Esophagus squamous epithelium (tissue), 5 donors: ENCODE data around the gene AHCTF1. TPM values are rescaled to one million over a fixed set of nuclear protein-coding genes. Genes with fewer than 3 reads are reported as not detected.

ENCODE experiments used
- DNase-seq: peaks from one replicate; lab custom pipeline; 2025; lab: John Stamatoyannopoulos, UW
- H3K27ac ChIP-seq, 4 donors: fragments of 200-600 bp; sonication (generic); one replicate each; pipeline ENCODE4 v1.5.1; 2016 to 2019; ENCODE audit warnings: mild to moderate bottlenecking in 1 of 4
- H3K27me3 ChIP-seq, 4 donors: fragments of 200-600 bp; sonication (generic); 1 replicate in 3 of 4; 2 replicates in 1 of 4; pipeline versions ENCODE4 v1.5.1 to v1.6.0; 2017 to 2021; ENCODE audit warnings: antibody characterized with exemption in 1 of 4
- H3K36me3 ChIP-seq, 3 donors: fragments of 200-600 bp; sonication (generic); one replicate each; pipeline ENCODE4 v1.5.1; 2016 to 2019
- H3K4me1 ChIP-seq, 3 donors: fragments of 200-600 bp; sonication (generic); one replicate each; pipeline ENCODE4 v1.5.1; 2017 to 2019
- H3K4me3 ChIP-seq, 4 donors: fragments of 200-600 bp; sonication (generic); 1 replicate in 3 of 4; 2 replicates in 1 of 4; pipeline ENCODE4 v1.5.1; 2016 to 2019; ENCODE audit warnings: mild to moderate bottlenecking in 2 of 4, moderate library complexity in 1 of 4
- H3K9me3 ChIP-seq, 3 donors: fragments of 200-600 bp; sonication (generic); one replicate each; pipeline ENCODE4 v1.5.1; 2016 to 2019
- POLR2A ChIP-seq, 4 donors: fragments of 450-650 bp; IDR thresholded peaks; one replicate each; pipeline ENCODE4 v1.6.1; 2017; ENCODE audit warnings: antibody characterized with exemption in 4 of 4, mild to moderate bottlenecking in 4 of 4, moderate library complexity in 3 of 4
- WGBS, 2 donors: methylation state at CpG; one replicate each; pipeline ENCODE4 v1.1.5; 2018; 5-methylcytosine and 5-hydroxymethylcytosine counted together
- intact Hi-C: fragments of 100-400 bp; cut with DNase I; formaldehyde crosslinking; loops from one replicate; pipeline ENCODE4 v1.15.0; 2022
- total RNA-seq, 4 donors: library from RNA; depleted of rRNA; stranded (reverse); fragments of >200 nt; gene quantifications; one replicate each; pipeline ENCODE4 v1.1.0, GENCODE V29; 2016
- TF ChIP-seq, protein P1 (sequence below), 6 experiments: fragments of 450-650 bp in 4 of 6; fragments of 200-600 bp in 2 of 6; sonication (generic) in 2 of 6; IDR thresholded peaks; one replicate each; pipeline ENCODE4 v1.5.1; 2016 to 2019; ENCODE audit warnings: antibody characterized with exemption in 6 of 6, mild to moderate bottlenecking in 4 of 6, moderate library complexity in 4 of 6
- donor health status: DM: yes; HTN: yes; CAD: no.

AHCTF1 gene
- total RNA-seq, 4 donors from 2014 or later, result 12.3 to 38.7 (median 29.0) TPM

DNA sequence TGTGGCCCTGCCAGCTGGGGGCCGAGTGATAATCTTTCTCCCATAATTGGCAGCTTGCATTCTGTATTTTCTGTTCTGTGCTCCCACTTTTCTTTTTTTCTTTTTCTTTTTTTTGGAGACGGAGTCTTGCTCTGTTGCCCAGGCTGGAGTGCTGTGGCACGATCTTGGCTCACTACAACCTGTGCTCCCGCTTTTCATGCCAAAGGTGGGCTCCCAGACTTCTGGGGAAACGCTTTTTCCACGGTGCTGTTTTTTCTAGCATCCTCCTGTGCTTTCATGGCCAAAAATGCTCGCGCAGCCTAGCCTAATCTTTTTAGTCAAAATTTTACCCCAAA, 585 bp upstream of the AHCTF1 start:
- intact Hi-C loops, result no loop called here
- peak overlapping the region; percentile 80 to 100 (median 92) for H3K4me3 ChIP-seq
- H3K27ac ChIP-seq, result peak overlapping the region; percentile 96 to 99 (median 98)
- H3K36me3 ChIP-seq, result peaks cover 0 to 15% (median 0%) of the 10 kb centered on the region in 3 donors
- TF ChIP-seq POLR2A (IDR thresholded peaks at IDR 0.05), result no peak
- TF ChIP-seq, protein P1, sequence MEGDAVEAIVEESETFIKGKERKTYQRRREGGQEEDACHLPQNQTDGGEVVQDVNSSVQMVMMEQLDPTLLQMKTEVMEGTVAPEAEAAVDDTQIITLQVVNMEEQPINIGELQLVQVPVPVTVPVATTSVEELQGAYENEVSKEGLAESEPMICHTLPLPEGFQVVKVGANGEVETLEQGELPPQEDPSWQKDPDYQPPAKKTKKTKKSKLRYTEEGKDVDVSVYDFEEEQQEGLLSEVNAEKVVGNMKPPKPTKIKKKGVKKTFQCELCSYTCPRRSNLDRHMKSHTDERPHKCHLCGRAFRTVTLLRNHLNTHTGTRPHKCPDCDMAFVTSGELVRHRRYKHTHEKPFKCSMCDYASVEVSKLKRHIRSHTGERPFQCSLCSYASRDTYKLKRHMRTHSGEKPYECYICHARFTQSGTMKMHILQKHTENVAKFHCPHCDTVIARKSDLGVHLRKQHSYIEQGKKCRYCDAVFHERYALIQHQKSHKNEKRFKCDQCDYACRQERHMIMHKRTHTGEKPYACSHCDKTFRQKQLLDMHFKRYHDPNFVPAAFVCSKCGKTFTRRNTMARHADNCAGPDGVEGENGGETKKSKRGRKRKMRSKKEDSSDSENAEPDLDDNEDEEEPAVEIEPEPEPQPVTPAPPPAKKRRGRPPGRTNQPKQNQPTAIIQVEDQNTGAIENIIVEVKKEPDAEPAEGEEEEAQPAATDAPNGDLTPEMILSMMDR (IDR thresholded peaks at IDR 0.05), result no peak
- no peak for DNase-seq
- no peaks in the 10 kb centered on the region for H3K27me3 ChIP-seq
- 9 to 15% methylated on average over 8 of the region's 8 CpGs for WGBS, 2 donors
- no peaks in the 10 kb centered on the region for H3K9me3 ChIP-seq
- H3K4me1 ChIP-seq, result peaks cover 0 to 43% (median 18%) of the 10 kb centered on the region in 3 donors

GRCh38 chr1:246930830-246931548, 759 bp downstream of the AHCTF1 start:
- no peak for DNase-seq
- TF ChIP-seq, protein P1 (IDR thresholded peaks at IDR 0.05), result no peak
- TF ChIP-seq POLR2A (IDR thresholded peaks at IDR 0.05), result peak in 1 of 4 donors; percentile 16
- Histone ChIP-seq H3K27ac (peak overlapping the region; percentile 96 to 99 (median 98)), H3K9me3 (no peaks in the 10 kb centered on the region), H3K36me3 (peaks cover 0 to 27% (median 0%) of the 10 kb centered on the region in 3 donors), H3K27me3 (no peaks in the 10 kb centered on the region), H3K4me3 (peak overlapping the region; percentile 80 to 100 (median 92)), H3K4me1 (peaks cover 0 to 46% (median 18%) of the 10 kb centered on the region in 3 donors)
- intact Hi-C loops, result no loop called here
- 0 to 3% methylated on average over 5 to 13 of the region's 76 CpGs for WGBS, 2 donors

GRCh38 chr1:246925997-246926626, 5.6 kb downstream of the AHCTF1 start:
- DNase-seq, result no peak
- WGBS, 2 donors, result 91 to 98% methylated on average over 5 to 6 of the region's 6 CpGs
- TF ChIP-seq, protein P1 (IDR thresholded peaks at IDR 0.05), result no peak
- no peak for TF ChIP-seq POLR2A (IDR thresholded peaks at IDR 0.05)
- Histone ChIP-seq H3K27me3 (no peaks in the 10 kb centered on the region), H3K36me3 (peaks cover 0 to 27% (median 0%) of the 10 kb centered on the region in 3 donors), H3K9me3 (no peaks in the 10 kb centered on the region), H3K4me3 (no peak overlapping the region), H3K4me1 (peaks cover 0 to 69% (median 15%) of the 10 kb centered on the region in 3 donors), H3K27ac (no peak overlapping the region)
- intact Hi-C loops, result no loop called here

DNA sequence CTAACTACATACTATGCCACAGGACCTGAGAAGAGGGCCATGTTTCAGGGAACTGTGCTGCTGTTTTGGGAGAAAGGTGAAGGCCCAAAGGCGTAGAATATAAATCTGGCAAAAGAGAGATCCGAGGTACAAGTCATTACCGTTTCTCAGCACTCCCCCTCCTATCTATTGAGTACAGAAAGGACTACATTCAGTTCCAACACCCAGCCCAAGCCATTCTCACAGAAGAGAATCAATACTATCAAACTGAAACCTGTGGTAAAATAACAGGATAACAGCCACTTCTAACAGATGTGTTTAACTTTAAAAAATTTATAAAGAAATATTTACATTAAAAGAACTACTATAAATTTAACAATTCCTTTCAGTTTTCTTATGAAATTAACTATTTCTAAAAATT, 7.8 kb downstream of the AHCTF1 start:
- no peak overlapping the region for H3K4me3 ChIP-seq
- no peaks in the 10 kb centered on the region for H3K27me3 ChIP-seq
- H3K4me1 ChIP-seq, result peaks cover 0 to 52% (median 0%) of the 10 kb centered on the region in 3 donors
- no peak for DNase-seq
- WGBS, 2 donors, result 56 to 58% methylated on average over 3 of the region's 3 CpGs
- no peaks in the 10 kb centered on the region for H3K9me3 ChIP-seq
- H3K27ac ChIP-seq, result no peak overlapping the region
- intact Hi-C loops, result no loop called here
- peaks cover 0 to 22% (median 0%) of the 10 kb centered on the region in 3 donors for H3K36me3 ChIP-seq
- TF ChIP-seq, protein P1 (IDR thresholded peaks at IDR 0.05), result no peak
- no peak for TF ChIP-seq POLR2A (IDR thresholded peaks at IDR 0.05)

DNA sequence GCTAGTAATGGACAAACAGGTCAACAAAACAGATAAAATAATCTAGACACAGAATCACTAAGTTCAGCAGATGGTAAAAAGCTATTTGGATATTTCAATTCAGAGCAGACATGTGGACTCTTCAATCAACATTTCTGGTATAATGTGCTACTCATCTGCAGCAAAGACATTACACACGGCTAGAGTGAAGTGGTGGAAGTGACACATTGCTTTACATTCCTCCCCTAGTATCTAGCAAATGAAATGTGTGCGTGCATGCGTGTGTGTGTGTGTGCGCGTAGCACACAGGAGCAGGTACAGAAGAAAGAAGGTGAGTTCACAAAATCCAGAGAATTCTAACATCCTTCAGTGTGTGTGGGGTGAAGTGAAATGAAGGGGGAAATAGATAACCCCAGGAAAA, 8.3 kb downstream of the AHCTF1 start:
- Histone ChIP-seq H3K27ac (no peak overlapping the region), H3K4me3 (no peak overlapping the region), H3K36me3 (peaks cover 0 to 19% (median 0%) of the 10 kb centered on the region in 3 donors), H3K9me3 (no peaks in the 10 kb centered on the region), H3K4me1 (peaks cover 0 to 48% (median 0%) of the 10 kb centered on the region in 3 donors), H3K27me3 (no peaks in the 10 kb centered on the region)
- WGBS, 2 donors, result 88 to 91% methylated on average over 5 of the region's 5 CpGs
- TF ChIP-seq, protein P1 (IDR thresholded peaks at IDR 0.05), result no peak
- no peak for TF ChIP-seq POLR2A (IDR thresholded peaks at IDR 0.05)
- no peak for DNase-seq
- intact Hi-C loops, result no loop called here
